ENCODE results near the gene CASQ1.

DNA sequence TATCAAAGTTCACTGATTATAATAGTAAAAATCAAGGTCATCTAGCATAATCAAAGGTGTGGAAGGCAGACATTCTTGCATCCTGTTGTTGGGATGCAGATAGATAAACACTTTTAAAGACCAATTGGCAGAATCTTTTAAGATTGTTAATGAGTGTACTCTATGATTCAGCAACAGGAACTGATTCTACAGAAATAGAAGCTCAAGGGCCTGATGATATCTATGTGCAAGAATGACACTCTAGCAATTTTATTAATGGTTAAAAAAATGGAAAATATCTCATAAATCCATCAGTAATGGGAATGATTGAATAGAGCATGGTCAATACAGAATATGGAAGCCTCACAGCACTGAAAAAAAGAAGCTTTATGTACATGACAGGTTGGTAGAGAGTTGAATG, 41.1 kb upstream of the CASQ1 start:
- no peak for TF ChIP-seq NFRKB (IDR thresholded peaks at IDR 0.05)
- no peak for TF ChIP-seq CTBP1 (IDR thresholded peaks at IDR 0.05; ENCODE audit: borderline replicate concordance)
- TF ChIP-seq SUZ12 (IDR thresholded peaks at IDR 0.05), result no peak
- TF ChIP-seq SP1 (IDR thresholded peaks at IDR 0.05), result no peak
- no peak for TF ChIP-seq FOXM1 (IDR thresholded peaks at IDR 0.05; ENCODE audit: borderline replicate concordance)
- TF ChIP-seq, protein P1, sequence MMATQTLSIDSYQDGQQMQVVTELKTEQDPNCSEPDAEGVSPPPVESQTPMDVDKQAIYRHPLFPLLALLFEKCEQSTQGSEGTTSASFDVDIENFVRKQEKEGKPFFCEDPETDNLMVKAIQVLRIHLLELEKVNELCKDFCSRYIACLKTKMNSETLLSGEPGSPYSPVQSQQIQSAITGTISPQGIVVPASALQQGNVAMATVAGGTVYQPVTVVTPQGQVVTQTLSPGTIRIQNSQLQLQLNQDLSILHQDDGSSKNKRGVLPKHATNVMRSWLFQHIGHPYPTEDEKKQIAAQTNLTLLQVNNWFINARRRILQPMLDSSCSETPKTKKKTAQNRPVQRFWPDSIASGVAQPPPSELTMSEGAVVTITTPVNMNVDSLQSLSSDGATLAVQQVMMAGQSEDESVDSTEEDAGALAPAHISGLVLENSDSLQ (IDR thresholded peaks at IDR 0.05), result no peak
- no peak for TF ChIP-seq L3MBTL2 (conservative IDR thresholded peaks at IDR 0.05)
- TF ChIP-seq ARNT (IDR thresholded peaks at IDR 0.05), result no peak
- no peak for TF ChIP-seq ZNF384 (IDR thresholded peaks at IDR 0.05)
- no peak for TF ChIP-seq LEF1 (IDR thresholded peaks at IDR 0.05; ENCODE audit: borderline replicate concordance)
- no peak for TF ChIP-seq TARDBP (IDR thresholded peaks at IDR 0.05)
- TF ChIP-seq FOXK2 (IDR thresholded peaks at IDR 0.05), result no peak

Data from HEK293T (cell line).